Measurements from ENCODE around the gene MLPH. TPM values are rescaled to one million over a fixed set of nuclear protein-coding genes. Genes with fewer than 3 reads are reported as not detected.

Gene MLPH
- total and polyA plus RNA-seq, 2 of the 13 experiments (the other 11 are each of a cell fraction or from before 2014, with no cell fraction given): 0.12 TPM; not detected in 1

DNA sequence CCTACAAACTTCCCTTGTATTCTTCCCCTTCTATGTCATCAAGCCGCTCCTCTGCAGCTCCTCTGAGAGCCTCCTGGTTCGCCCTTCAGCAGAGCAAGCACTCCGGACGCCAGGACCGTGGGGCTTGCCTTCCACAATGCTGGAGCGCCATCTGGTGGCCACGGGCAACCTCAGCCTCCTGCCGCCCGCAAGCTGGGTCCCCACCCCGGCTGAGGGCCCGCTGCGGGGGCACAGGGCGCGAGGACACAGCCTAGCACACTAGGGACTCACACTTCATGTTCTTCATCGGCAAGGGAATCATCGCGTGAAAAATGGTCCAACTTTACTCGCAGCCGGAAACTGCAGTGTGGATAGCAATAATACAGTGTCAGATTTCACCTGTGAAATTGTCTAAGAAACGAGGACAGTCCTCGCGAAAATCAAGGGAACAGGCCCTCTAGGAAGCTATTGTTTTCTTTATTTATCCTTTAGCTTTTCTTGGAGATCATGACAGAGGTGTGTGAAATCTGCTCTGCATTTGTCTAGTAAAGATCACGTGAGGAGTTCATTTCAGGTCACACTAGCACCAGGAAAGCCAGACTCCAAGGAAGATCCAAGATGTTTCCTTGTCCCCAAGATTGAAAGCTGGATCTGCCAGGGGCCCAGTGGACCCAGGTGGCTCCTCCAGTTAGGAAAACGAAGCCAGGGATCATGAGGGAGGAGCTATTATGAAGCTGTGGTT, 85.1 kb downstream of the MLPH start (continued):
- TF ChIP-seq ZNF10 (CRISPR knock-in tag; IDR thresholded peaks at IDR 0.05; ENCODE audit: borderline replicate concordance, low read depth) (no peak), RELA (CRISPR knock-in tag; IDR thresholded peaks at IDR 0.05) (peak; percentile 76; the same call in 1 of the 2 replicates), CEBPB (IDR thresholded peaks at IDR 0.05; ENCODE audit: borderline replicate concordance, low read depth, low read length) (no peak), RBM39 (IDR thresholded peaks at IDR 0.05; ENCODE audit: low read depth, low read length, poor library complexity, severe bottlenecking) (peak; percentile 81), SIN3B (IDR thresholded peaks at IDR 0.05; ENCODE audit: low read length) (peak; percentile 57; the same call in 1 of the 2 replicates), CCDC6 (CRISPR knock-in tag; IDR thresholded peaks at IDR 0.05) (no peak), KDM2A (CRISPR knock-in tag; IDR thresholded peaks at IDR 0.05; ENCODE audit: borderline replicate concordance, low read depth) (peak; percentile 97), ZNF337 (CRISPR knock-in tag; IDR thresholded peaks at IDR 0.05; ENCODE audit: borderline replicate concordance, low read depth) (no peak), REPIN1 (CRISPR knock-in tag; IDR thresholded peaks at IDR 0.05; ENCODE audit: borderline replicate concordance, low read depth) (peak; percentile 67; the same call in 1 of the 2 replicates), PLRG1 (conservative IDR thresholded peaks at IDR 0.05) (no peak), ATF7 (IDR thresholded peaks at IDR 0.05) (no peak), ATF7 (CRISPR knock-in tag; IDR thresholded peaks at IDR 0.05) (no peak), HDAC1 (CRISPR knock-in tag; IDR thresholded peaks at IDR 0.05) (no peak; the same call in 1 of the 2 replicates), ZNF33A (CRISPR knock-in tag; IDR thresholded peaks at IDR 0.05; ENCODE audit: borderline replicate concordance) (0 out of 2 replicates have a peak, but pooled peaks have one; percentile 61)
- TF ChIP-seq, protein P1, sequence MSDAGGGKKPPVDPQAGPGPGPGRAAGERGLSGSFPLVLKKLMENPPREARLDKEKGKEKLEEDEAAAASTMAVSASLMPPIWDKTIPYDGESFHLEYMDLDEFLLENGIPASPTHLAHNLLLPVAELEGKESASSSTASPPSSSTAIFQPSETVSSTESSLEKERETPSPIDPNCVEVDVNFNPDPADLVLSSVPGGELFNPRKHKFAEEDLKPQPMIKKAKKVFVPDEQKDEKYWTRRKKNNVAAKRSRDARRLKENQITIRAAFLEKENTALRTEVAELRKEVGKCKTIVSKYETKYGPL (CRISPR knock-in tag; IDR thresholded peaks at IDR 0.05): no peak
- TF ChIP-seq, protein P2, sequence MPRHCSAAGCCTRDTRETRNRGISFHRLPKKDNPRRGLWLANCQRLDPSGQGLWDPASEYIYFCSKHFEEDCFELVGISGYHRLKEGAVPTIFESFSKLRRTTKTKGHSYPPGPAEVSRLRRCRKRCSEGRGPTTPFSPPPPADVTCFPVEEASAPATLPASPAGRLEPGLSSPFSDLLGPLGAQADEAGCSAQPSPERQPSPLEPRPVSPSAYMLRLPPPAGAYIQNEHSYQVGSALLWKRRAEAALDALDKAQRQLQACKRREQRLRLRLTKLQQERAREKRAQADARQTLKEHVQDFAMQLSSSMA (CRISPR knock-in tag; IDR thresholded peaks at IDR 0.05): no peak
- TF ChIP-seq, protein P3, sequence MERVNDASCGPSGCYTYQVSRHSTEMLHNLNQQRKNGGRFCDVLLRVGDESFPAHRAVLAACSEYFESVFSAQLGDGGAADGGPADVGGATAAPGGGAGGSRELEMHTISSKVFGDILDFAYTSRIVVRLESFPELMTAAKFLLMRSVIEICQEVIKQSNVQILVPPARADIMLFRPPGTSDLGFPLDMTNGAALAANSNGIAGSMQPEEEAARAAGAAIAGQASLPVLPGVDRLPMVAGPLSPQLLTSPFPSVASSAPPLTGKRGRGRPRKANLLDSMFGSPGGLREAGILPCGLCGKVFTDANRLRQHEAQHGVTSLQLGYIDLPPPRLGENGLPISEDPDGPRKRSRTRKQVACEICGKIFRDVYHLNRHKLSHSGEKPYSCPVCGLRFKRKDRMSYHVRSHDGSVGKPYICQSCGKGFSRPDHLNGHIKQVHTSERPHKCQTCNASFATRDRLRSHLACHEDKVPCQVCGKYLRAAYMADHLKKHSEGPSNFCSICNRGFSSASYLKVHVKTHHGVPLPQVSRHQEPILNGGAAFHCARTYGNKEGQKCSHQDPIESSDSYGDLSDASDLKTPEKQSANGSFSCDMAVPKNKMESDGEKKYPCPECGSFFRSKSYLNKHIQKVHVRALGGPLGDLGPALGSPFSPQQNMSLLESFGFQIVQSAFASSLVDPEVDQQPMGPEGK (CRISPR knock-in tag; IDR thresholded peaks at IDR 0.05): peak; percentile 91
- TF ChIP-seq, protein P4, sequence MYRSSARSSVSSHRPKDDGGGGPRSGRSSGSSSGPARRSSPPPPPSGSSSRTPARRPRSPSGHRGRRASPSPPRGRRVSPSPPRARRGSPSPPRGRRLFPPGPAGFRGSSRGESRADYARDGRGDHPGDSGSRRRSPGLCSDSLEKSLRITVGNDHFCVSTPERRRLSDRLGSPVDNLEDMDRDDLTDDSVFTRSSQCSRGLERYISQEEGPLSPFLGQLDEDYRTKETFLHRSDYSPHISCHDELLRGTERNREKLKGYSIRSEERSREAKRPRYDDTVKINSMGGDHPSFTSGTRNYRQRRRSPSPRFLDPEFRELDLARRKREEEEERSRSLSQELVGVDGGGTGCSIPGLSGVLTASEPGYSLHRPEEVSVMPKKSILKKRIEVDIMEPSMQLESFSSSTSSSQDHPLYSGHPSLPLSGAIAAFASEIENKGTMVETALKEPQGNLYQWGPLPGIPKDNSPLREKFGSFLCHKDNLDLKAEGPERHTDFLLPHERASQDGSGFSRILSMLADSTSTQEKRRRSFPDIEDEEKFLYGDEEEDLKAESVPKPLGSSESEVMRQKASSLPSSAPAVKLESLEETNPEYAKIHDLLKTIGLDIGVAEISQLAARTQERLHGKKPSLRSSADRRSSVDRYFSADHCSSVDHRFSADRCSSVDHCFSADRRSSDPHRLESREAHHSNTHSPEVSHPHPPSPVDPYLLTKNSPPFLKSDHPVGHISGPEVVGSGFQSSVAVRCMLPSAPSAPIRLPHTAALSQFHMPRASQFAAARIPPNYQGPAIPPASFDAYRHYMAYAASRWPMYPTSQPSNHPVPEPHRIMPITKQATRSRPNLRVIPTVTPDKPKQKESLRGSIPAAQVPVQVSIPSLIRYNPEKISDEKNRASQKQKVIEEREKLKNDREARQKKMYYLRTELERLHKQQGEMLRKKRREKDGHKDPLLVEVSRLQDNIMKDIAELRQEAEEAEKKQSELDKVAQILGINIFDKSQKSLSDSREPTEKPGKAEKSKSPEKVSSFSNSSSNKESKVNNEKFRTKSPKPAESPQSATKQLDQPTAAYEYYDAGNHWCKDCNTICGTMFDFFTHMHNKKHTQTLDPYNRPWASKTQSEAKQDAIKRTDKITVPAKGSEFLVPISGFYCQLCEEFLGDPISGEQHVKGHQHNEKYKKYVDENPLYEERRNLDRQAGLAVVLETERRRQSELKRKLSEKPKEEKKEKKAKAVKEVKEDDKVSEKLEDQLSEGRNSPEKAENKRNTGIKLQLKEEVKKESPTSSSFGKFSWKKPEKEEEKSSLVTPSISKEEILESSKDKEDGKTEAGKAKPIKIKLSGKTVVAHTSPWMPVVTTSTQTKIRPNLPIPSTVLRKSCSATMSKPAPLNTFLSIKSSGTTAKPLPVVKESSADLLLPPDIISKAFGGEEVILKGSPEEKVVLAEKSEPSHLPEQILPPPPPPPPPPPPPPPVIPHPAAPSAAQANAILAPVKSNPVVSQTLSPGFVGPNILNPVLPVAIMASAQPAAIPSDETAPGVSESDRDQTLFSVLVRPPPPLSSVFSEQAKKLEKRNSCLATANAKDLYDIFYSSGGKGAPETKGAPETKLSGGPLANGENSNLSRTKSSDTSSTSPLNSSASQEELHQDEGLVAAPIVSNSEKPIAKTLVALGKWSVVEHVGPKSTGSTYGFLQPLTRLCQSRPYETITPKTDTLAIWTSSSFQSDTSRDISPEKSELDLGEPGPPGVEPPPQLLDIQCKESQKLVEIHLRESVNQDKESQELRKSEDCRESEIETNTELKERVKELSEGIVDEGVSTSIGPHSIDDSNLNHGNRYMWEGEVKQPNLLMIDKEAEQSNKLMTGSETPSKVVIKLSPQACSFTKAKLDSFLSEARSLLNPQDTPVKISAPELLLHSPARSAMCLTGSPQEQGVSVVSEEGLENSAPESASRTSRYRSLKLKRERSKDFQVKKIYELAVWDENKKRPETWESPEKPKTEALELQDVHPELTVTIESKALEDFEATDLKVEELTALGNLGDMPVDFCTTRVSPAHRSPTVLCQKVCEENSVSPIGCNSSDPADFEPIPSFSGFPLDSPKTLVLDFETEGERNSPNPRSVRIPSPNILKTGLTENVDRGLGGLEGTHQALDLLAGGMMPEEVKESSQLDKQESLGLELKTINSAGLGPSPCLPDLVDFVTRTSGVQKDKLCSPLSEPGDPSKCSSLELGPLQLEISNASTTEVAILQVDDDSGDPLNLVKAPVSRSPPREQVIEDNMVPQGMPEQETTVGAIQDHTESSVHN (CRISPR knock-in tag; IDR thresholded peaks at IDR 0.05): no peak
